ENCODE measurements around the gene LILRA5. TPM values are rescaled to one million over a fixed set of nuclear protein-coding genes. Genes with fewer than 3 reads are reported as not detected.

Gene LILRA5
- total RNA-seq, 1 donor from 2014 or later = not detected

GRCh38 chr19:54302257-54302656 lies 10.7 kb downstream of the LILRA5 start:
- Histone ChIP-seq H3K79me2 (ENCODE audit: insufficient read depth, low read length) (no peaks in the 10 kb centered on the region), H2AFZ (ENCODE audit: low read depth, low read length) (no peak overlapping the region), H3K27ac (ENCODE audit: low read depth, low read length) (no peak overlapping the region), H3K4me2 (ENCODE audit: low read length) (no peak overlapping the region), H3K9me3 (ENCODE audit: insufficient read depth, low read depth, low read length) (no peaks in the 10 kb centered on the region), H3K9ac (ENCODE audit: low read length) (no peak overlapping the region), H4K20me1 (ENCODE audit: insufficient read depth, low read length) (no peaks in the 10 kb centered on the region), H3K27me3 (ENCODE audit: insufficient read depth, low read length) (no peaks in the 10 kb centered on the region), H3K4me1 (ENCODE audit: insufficient read depth, low read length) (no peaks in the 10 kb centered on the region), H3K4me3 (ENCODE audit: insufficient read depth, low read depth, low read length) (no peak overlapping the region), H3K36me3 (ENCODE audit: insufficient read depth, low read length) (no peaks in the 10 kb centered on the region)
- H3K9me3 Mint-ChIP-seq (ENCODE audit: unreplicated experiment) = peaks cover 8% of the 10 kb centered on the region
- no peak overlapping the region for H3K27ac Mint-ChIP-seq (ENCODE audit: unreplicated experiment)
- FAIRE-seq (no peak), DNase-seq (ENCODE audit: low read depth) (no peak)
- no peak overlapping the region for H3K4me3 Mint-ChIP-seq (ENCODE audit: unreplicated experiment)
- no peaks in the 10 kb centered on the region for H3K36me3 Mint-ChIP-seq (ENCODE audit: low read depth, unreplicated experiment)
- no peaks in the 10 kb centered on the region for H3K4me1 Mint-ChIP-seq (ENCODE audit: low read depth, unreplicated experiment)
- H3K27me3 Mint-ChIP-seq (ENCODE audit: low read depth, unreplicated experiment) = peaks cover 67% of the 10 kb centered on the region
- no peak for TF ChIP-seq EZH2 (IDR thresholded peaks at IDR 0.05; ENCODE audit: insufficient read depth, low read length)
- TF ChIP-seq CTCF (IDR thresholded peaks at IDR 0.05; ENCODE audit: insufficient read depth, low read depth, low read length) = no peak

GRCh38 chr19:54299515-54299914 lies 13.5 kb downstream of the LILRA5 start:
- no peak for DNase-seq (ENCODE audit: low read depth)
- no peaks in the 10 kb centered on the region for H3K4me1 ChIP-seq (ENCODE audit: insufficient read depth, low read length)
- Mint-ChIP-seq H3K27me3 (ENCODE audit: low read depth, unreplicated experiment) (peaks cover 56% of the 10 kb centered on the region), H3K4me1 (ENCODE audit: low read depth, unreplicated experiment) (no peaks in the 10 kb centered on the region), H3K36me3 (ENCODE audit: low read depth, unreplicated experiment) (no peaks in the 10 kb centered on the region), H3K27ac (ENCODE audit: unreplicated experiment) (no peak overlapping the region), H3K4me3 (ENCODE audit: unreplicated experiment) (no peak overlapping the region), H3K9me3 (ENCODE audit: unreplicated experiment) (peaks cover 4% of the 10 kb centered on the region)
- no peaks in the 10 kb centered on the region for H3K9me3 ChIP-seq (ENCODE audit: insufficient read depth, low read depth, low read length)
- no peak for FAIRE-seq
- TF ChIP-seq EZH2 (IDR thresholded peaks at IDR 0.05; ENCODE audit: insufficient read depth, low read length) (no peak), CTCF (IDR thresholded peaks at IDR 0.05; ENCODE audit: insufficient read depth, low read depth, low read length) (no peak)
- H3K4me2 ChIP-seq (ENCODE audit: low read length) = no peak overlapping the region
- H2AFZ ChIP-seq (ENCODE audit: low read depth, low read length) = no peak overlapping the region
- no peaks in the 10 kb centered on the region for H3K36me3 ChIP-seq (ENCODE audit: insufficient read depth, low read length)
- no peaks in the 10 kb centered on the region for H3K79me2 ChIP-seq (ENCODE audit: insufficient read depth, low read length)
- no peaks in the 10 kb centered on the region for H3K27me3 ChIP-seq (ENCODE audit: insufficient read depth, low read length)
- no peak overlapping the region for H3K4me3 ChIP-seq (ENCODE audit: insufficient read depth, low read depth, low read length)
- no peak overlapping the region for H3K9ac ChIP-seq (ENCODE audit: low read length)
- H4K20me1 ChIP-seq (ENCODE audit: insufficient read depth, low read length) = no peaks in the 10 kb centered on the region
- no peak overlapping the region for H3K27ac ChIP-seq (ENCODE audit: low read depth, low read length)

- Histone ChIP-seq H3K4me1 (ENCODE audit: insufficient read depth, low read length) (no peaks in the 10 kb centered on the region), H3K9ac (ENCODE audit: low read length) (no peak overlapping the region), H2AFZ (ENCODE audit: low read depth, low read length) (no peak overlapping the region), H3K79me2 (ENCODE audit: insufficient read depth, low read length) (no peaks in the 10 kb centered on the region), H3K9me3 (ENCODE audit: insufficient read depth, low read depth, low read length) (no peaks in the 10 kb centered on the region), H4K20me1 (ENCODE audit: insufficient read depth, low read length) (no peaks in the 10 kb centered on the region), H3K4me2 (ENCODE audit: low read length) (no peak overlapping the region), H3K4me3 (ENCODE audit: insufficient read depth, low read depth, low read length) (no peak overlapping the region), H3K27ac (ENCODE audit: low read depth, low read length) (no peak overlapping the region), H3K36me3 (ENCODE audit: insufficient read depth, low read length) (no peaks in the 10 kb centered on the region), H3K27me3 (ENCODE audit: insufficient read depth, low read length) (no peaks in the 10 kb centered on the region)
- Mint-ChIP-seq H3K4me3 (ENCODE audit: unreplicated experiment) (no peak overlapping the region), H3K36me3 (ENCODE audit: low read depth, unreplicated experiment) (no peaks in the 10 kb centered on the region), H3K27ac (ENCODE audit: unreplicated experiment) (no peak overlapping the region), H3K9me3 (ENCODE audit: unreplicated experiment) (peaks cover 6% of the 10 kb centered on the region), H3K27me3 (ENCODE audit: low read depth, unreplicated experiment) (peaks cover 54% of the 10 kb centered on the region), H3K4me1 (ENCODE audit: low read depth, unreplicated experiment) (no peaks in the 10 kb centered on the region)
- DNase-seq (ENCODE audit: low read depth) = no peak
- TF ChIP-seq CTCF (IDR thresholded peaks at IDR 0.05; ENCODE audit: insufficient read depth, low read depth, low read length) = no peak
- no peak for TF ChIP-seq EZH2 (IDR thresholded peaks at IDR 0.05; ENCODE audit: insufficient read depth, low read length)
- FAIRE-seq = no peak
Measured at GRCh38 chr19:54299126-54299498, 13.9 kb downstream of the LILRA5 start.
